ENCODE results near the gene CALD1. TPM values are rescaled to one million over a fixed set of nuclear protein-coding genes. Genes with fewer than 3 reads are reported as not detected.

CALD1 gene
- polyA plus RNA-seq, 4 donors, result 3.4 to 70.8 (median 45.3) TPM

GRCh38 chr7:134737566-134738345 is 41.7 kb upstream of the CALD1 start:
- H3K4me1 ChIP-seq (ENCODE audit: control insufficient read depth in 3 of 3, insufficient read depth in 2 of 3, low read depth in 1 of 3, low read length in 2 of 3), result no peaks in the 10 kb centered on the region
- peaks cover 0 to 2% (median 0%) of the 10 kb centered on the region in 3 donors for H3K27me3 ChIP-seq (ENCODE audit: control insufficient read depth in 3 of 3, insufficient read depth in 3 of 3, low read length in 3 of 3)
- FAIRE-seq, result no peak
- 55 to 67% (median 61%) methylated on average over 7 of the region's 7 CpGs for WGBS, 3 donors
- no peak for DNase-seq
- no peak overlapping the region for H3K4me3 ChIP-seq (ENCODE audit: low read depth in 1 of 3, low read length in 3 of 3)
- H3K9me3 ChIP-seq (ENCODE audit: control insufficient read depth in 2 of 2, insufficient read depth in 1 of 2, low read depth in 1 of 2, low read length in 1 of 2), result no peaks in the 10 kb centered on the region
- no peaks in the 10 kb centered on the region for H3K36me3 ChIP-seq (ENCODE audit: control insufficient read depth in 3 of 3, insufficient read depth in 2 of 3, low read depth in 1 of 3, low read length in 3 of 3)
- peak overlapping the region in 1 of 3 donors; percentile 17 for H3K27ac ChIP-seq (ENCODE audit: low read depth in 1 of 3, low read length in 2 of 3)

- Histone ChIP-seq H3K4me3 (ENCODE audit: low read depth in 1 of 3, low read length in 3 of 3) (no peak overlapping the region), H3K9me3 (ENCODE audit: control insufficient read depth in 2 of 2, insufficient read depth in 1 of 2, low read depth in 1 of 2, low read length in 1 of 2) (no peaks in the 10 kb centered on the region), H3K27ac (ENCODE audit: low read depth in 1 of 3, low read length in 2 of 3) (no peak overlapping the region), H3K36me3 (ENCODE audit: control insufficient read depth in 3 of 3, insufficient read depth in 2 of 3, low read depth in 1 of 3, low read length in 3 of 3) (no peaks in the 10 kb centered on the region), H3K4me1 (ENCODE audit: control insufficient read depth in 3 of 3, insufficient read depth in 2 of 3, low read depth in 1 of 3, low read length in 2 of 3) (no peaks in the 10 kb centered on the region), H3K27me3 (ENCODE audit: control insufficient read depth in 3 of 3, insufficient read depth in 3 of 3, low read length in 3 of 3) (peaks cover 0 to 2% (median 0%) of the 10 kb centered on the region in 3 donors)
- 62 to 89% (median 75%) methylated on average over 3 of the region's 3 CpGs for WGBS, 3 donors
- DNase-seq, result no peak
- no peak for FAIRE-seq
These were observed 40.1 kb upstream of the CALD1 start for GRCh38 chr7:134739362-134739761.

- Histone ChIP-seq H3K9me3 (ENCODE audit: control insufficient read depth in 2 of 2, insufficient read depth in 1 of 2, low read depth in 1 of 2, low read length in 1 of 2) (no peaks in the 10 kb centered on the region), H3K27ac (ENCODE audit: low read depth in 1 of 3, low read length in 2 of 3) (no peak overlapping the region), H3K27me3 (ENCODE audit: control insufficient read depth in 3 of 3, insufficient read depth in 3 of 3, low read length in 3 of 3) (peaks cover 0 to 2% (median 0%) of the 10 kb centered on the region in 3 donors), H3K4me1 (ENCODE audit: control insufficient read depth in 3 of 3, insufficient read depth in 2 of 3, low read depth in 1 of 3, low read length in 2 of 3) (no peaks in the 10 kb centered on the region), H3K4me3 (ENCODE audit: low read depth in 1 of 3, low read length in 3 of 3) (no peak overlapping the region), H3K36me3 (ENCODE audit: control insufficient read depth in 3 of 3, insufficient read depth in 2 of 3, low read depth in 1 of 3, low read length in 3 of 3) (no peaks in the 10 kb centered on the region)
- no peak for FAIRE-seq
- DNase-seq, result no peak
- 65 to 72% (median 66%) methylated on average over 4 of the region's 4 CpGs for WGBS, 3 donors
These were observed 39.1 kb upstream of the CALD1 start for GRCh38 chr7:134740376-134740775.

GRCh38 chr7:134741907-134742635 is 37.4 kb upstream of the CALD1 start:
- DNase-seq (no peak), FAIRE-seq (no peak)
- no peaks in the 10 kb centered on the region for H3K4me1 ChIP-seq (ENCODE audit: control insufficient read depth in 3 of 3, insufficient read depth in 2 of 3, low read depth in 1 of 3, low read length in 2 of 3)
- H3K9me3 ChIP-seq (ENCODE audit: control insufficient read depth in 2 of 2, insufficient read depth in 1 of 2, low read depth in 1 of 2, low read length in 1 of 2), result no peaks in the 10 kb centered on the region
- H3K27ac ChIP-seq (ENCODE audit: low read depth in 1 of 3, low read length in 2 of 3), result peak overlapping the region in 2 of 3 donors; percentile 30 to 69
- H3K27me3 ChIP-seq (ENCODE audit: control insufficient read depth in 3 of 3, insufficient read depth in 3 of 3, low read length in 3 of 3), result peaks cover 0 to 2% (median 0%) of the 10 kb centered on the region in 3 donors
- 39 to 55% (median 54%) methylated on average over 3 of the region's 3 CpGs for WGBS, 3 donors
- H3K4me3 ChIP-seq (ENCODE audit: low read depth in 1 of 3, low read length in 3 of 3), result no peak overlapping the region
- H3K36me3 ChIP-seq (ENCODE audit: control insufficient read depth in 3 of 3, insufficient read depth in 2 of 3, low read depth in 1 of 3, low read length in 3 of 3), result no peaks in the 10 kb centered on the region

GRCh38 chr7:134742688-134743350 is 36.6 kb upstream of the CALD1 start:
- 43 to 57% (median 43%) methylated on average over 2 of the region's 2 CpGs for WGBS, 3 donors
- no peak for FAIRE-seq
- Histone ChIP-seq H3K27ac (ENCODE audit: low read depth in 1 of 3, low read length in 2 of 3) (peak overlapping the region in 2 of 3 donors; percentile 30 to 69), H3K4me3 (ENCODE audit: low read depth in 1 of 3, low read length in 3 of 3) (no peak overlapping the region), H3K36me3 (ENCODE audit: control insufficient read depth in 3 of 3, insufficient read depth in 2 of 3, low read depth in 1 of 3, low read length in 3 of 3) (no peaks in the 10 kb centered on the region), H3K4me1 (ENCODE audit: control insufficient read depth in 3 of 3, insufficient read depth in 2 of 3, low read depth in 1 of 3, low read length in 2 of 3) (no peaks in the 10 kb centered on the region), H3K9me3 (ENCODE audit: control insufficient read depth in 2 of 2, insufficient read depth in 1 of 2, low read depth in 1 of 2, low read length in 1 of 2) (no peaks in the 10 kb centered on the region), H3K27me3 (ENCODE audit: control insufficient read depth in 3 of 3, insufficient read depth in 3 of 3, low read length in 3 of 3) (peaks cover 0 to 2% (median 0%) of the 10 kb centered on the region in 3 donors)
- DNase-seq, result no peak

GRCh38 chr7:134744569-134744968 is 34.9 kb upstream of the CALD1 start:
- Histone ChIP-seq H3K27me3 (ENCODE audit: control insufficient read depth in 3 of 3, insufficient read depth in 3 of 3, low read length in 3 of 3) (no peaks in the 10 kb centered on the region), H3K9me3 (ENCODE audit: control insufficient read depth in 2 of 2, insufficient read depth in 1 of 2, low read depth in 1 of 2, low read length in 1 of 2) (no peaks in the 10 kb centered on the region), H3K27ac (ENCODE audit: low read depth in 1 of 3, low read length in 2 of 3) (no peak overlapping the region), H3K4me3 (ENCODE audit: low read depth in 1 of 3, low read length in 3 of 3) (no peak overlapping the region), H3K4me1 (ENCODE audit: control insufficient read depth in 3 of 3, insufficient read depth in 2 of 3, low read depth in 1 of 3, low read length in 2 of 3) (no peaks in the 10 kb centered on the region), H3K36me3 (ENCODE audit: control insufficient read depth in 3 of 3, insufficient read depth in 2 of 3, low read depth in 1 of 3, low read length in 3 of 3) (no peaks in the 10 kb centered on the region)
- DNase-seq, result no peak
- FAIRE-seq, result no peak
- WGBS, 3 donors, result 51 to 74% (median 70%) methylated on average over 3 of the region's 3 CpGs

GRCh38 chr7:134747326-134747725 is 32.1 kb upstream of the CALD1 start:
- DNase-seq, result no peak
- no peak for FAIRE-seq
- 77 to 86% (median 82%) methylated on average over 5 of the region's 5 CpGs for WGBS, 3 donors
- no peaks in the 10 kb centered on the region for H3K27me3 ChIP-seq (ENCODE audit: control insufficient read depth in 3 of 3, insufficient read depth in 3 of 3, low read length in 3 of 3)
- H3K36me3 ChIP-seq (ENCODE audit: control insufficient read depth in 3 of 3, insufficient read depth in 2 of 3, low read depth in 1 of 3, low read length in 3 of 3), result no peaks in the 10 kb centered on the region
- no peaks in the 10 kb centered on the region for H3K9me3 ChIP-seq (ENCODE audit: control insufficient read depth in 2 of 2, insufficient read depth in 1 of 2, low read depth in 1 of 2, low read length in 1 of 2)
- H3K4me3 ChIP-seq (ENCODE audit: low read depth in 1 of 3, low read length in 3 of 3), result no peak overlapping the region
- H3K4me1 ChIP-seq (ENCODE audit: control insufficient read depth in 3 of 3, insufficient read depth in 2 of 3, low read depth in 1 of 3, low read length in 2 of 3), result no peaks in the 10 kb centered on the region
- H3K27ac ChIP-seq (ENCODE audit: low read depth in 1 of 3, low read length in 2 of 3), result no peak overlapping the region

Data from small intestine (tissue), 7 donors.